Measurements from ENCODE around the gene CYB5R3.
"Not testable (repeated sequence)": the region's sequence is repeated elsewhere in the genome, so short reads cannot be mapped to it uniquely, and the experiment has no call there.

CYB5R3 gene

DNA sequence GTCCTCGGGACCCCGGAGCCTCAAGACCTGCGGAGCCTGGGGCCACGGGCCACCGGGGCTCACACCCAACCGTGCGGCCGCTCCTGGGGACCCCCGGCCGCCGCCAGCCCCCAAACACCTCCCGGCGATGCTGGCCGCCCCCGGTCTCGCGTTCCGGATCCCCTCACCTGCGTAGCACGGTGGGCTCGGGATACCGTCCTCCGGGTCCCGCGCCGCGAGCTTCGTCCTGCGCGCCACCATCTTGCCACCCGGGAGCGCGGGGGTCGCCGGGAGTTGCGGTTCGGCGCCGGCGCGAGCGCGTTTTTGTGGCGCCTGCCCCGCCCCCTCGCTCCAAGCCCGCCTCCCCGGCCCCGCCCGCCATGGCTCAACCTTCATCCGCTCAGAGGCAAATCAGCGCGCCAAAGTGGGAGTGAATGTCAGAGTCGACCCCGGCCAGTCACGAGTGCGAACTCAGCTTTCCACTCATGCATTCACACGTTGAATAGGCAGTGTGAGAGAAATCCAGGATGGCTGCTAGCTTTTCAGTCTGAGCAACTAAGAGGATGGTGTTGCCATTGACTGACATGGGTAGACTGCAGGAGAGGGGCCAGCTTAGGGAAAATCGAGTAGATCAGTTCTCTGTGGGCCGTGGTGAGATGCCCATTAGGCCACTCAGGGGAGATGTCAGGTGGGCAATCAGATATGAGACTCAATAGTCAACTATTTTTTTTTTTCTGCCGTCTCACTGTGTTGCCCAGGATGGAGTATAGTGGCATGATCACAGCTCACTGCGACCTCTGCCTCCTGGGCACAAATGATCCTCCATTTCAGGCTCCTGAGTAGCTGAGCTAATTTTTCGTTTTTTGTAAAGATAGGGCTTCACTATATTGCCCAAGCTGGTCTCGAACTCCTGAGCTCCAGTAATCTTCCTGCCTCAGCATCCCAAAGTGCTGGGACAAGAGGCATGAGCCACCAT, 67.2 kb downstream of the CYB5R3 start:
- no peaks in the 10 kb centered on the region for H3K9me3 ChIP-seq (ENCODE audit: control insufficient read depth, low read depth, low read length)
- no peaks in the 10 kb centered on the region for H3K27me3 ChIP-seq (ENCODE audit: control insufficient read depth, insufficient read depth, low read length)
- peaks cover 50% of the 10 kb centered on the region for H3K36me3 ChIP-seq (ENCODE audit: control insufficient read depth, low read depth, low read length)
- H3K9ac ChIP-seq (ENCODE audit: low read length): peak overlapping the region; percentile 85
- no peaks in the 10 kb centered on the region for H3K4me1 ChIP-seq (ENCODE audit: control insufficient read depth, low read depth, low read length)
- no peak overlapping the region for H3K27ac ChIP-seq (ENCODE audit: low read length)
- peak overlapping the region; percentile 70 for H3K4me3 ChIP-seq (ENCODE audit: low read length)

DNA sequence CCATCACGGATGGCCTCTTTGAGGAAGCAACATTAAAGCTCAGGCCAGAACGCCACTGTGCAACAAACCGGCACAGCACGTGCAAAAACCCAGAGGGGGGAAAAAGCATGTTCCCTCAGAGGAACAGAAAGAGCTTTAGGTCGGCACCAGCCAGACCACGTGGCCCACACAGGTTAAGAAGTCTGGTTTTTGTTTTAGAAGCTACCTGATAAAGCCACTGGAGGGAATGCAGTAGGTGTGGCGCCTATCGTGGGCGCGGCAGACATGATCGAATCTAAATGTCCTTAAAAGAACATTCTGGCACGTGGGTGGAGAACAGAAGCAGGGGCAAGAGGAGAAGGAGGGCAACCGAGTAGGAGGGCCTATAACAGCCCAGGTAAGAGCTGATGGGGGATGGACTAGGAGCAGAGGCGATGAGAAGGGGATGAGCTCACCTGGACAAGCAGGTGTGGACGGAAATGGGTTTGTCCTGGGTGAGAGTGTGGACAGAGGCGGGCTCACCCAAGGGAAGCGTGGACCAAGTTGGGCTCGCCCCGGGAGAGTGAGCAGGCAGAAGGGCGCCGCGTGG, 67.9 kb downstream of the CYB5R3 start:
- H3K36me3 ChIP-seq (ENCODE audit: control insufficient read depth, low read depth, low read length): peaks cover 43% of the 10 kb centered on the region
- not testable (repeated sequence) for H3K4me1 ChIP-seq (ENCODE audit: control insufficient read depth, low read depth, low read length); H3K27me3 ChIP-seq (ENCODE audit: control insufficient read depth, insufficient read depth, low read length); H3K27ac ChIP-seq (ENCODE audit: low read length); H3K9me3 ChIP-seq (ENCODE audit: control insufficient read depth, low read depth, low read length)
- peak overlapping the region; percentile 70 for H3K4me3 ChIP-seq (ENCODE audit: low read length)
- H3K9ac ChIP-seq (ENCODE audit: low read length): peak overlapping the region; percentile 85

DNA sequence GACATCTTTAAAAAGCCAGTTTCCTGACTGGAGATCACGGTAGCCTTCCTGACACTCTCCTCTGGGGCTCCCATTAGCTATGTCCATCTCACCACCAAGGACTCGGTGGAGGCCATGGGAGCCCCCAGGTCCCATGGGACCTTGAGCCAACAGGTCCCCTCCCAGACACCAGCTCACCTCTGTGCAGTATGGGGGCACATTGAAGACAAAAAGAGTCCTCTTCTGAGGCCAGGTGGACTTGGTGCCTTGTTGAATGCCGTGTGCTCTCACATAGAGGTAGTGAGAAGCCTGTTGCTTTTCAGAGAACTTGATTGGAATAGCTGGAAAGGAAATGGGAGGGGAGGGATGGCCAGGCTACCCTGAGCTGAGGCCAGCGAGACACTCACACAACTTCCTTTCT, 69.2 kb downstream of the CYB5R3 start:
- not testable (repeated sequence) for H3K9me3 ChIP-seq (ENCODE audit: control insufficient read depth, low read depth, low read length); H3K9ac ChIP-seq (ENCODE audit: low read length); H3K27ac ChIP-seq (ENCODE audit: low read length); H3K4me1 ChIP-seq (ENCODE audit: control insufficient read depth, low read depth, low read length); H3K4me3 ChIP-seq (ENCODE audit: low read length); H3K27me3 ChIP-seq (ENCODE audit: control insufficient read depth, insufficient read depth, low read length)
- peaks cover 30% of the 10 kb centered on the region for H3K36me3 ChIP-seq (ENCODE audit: control insufficient read depth, low read depth, low read length)

DNA sequence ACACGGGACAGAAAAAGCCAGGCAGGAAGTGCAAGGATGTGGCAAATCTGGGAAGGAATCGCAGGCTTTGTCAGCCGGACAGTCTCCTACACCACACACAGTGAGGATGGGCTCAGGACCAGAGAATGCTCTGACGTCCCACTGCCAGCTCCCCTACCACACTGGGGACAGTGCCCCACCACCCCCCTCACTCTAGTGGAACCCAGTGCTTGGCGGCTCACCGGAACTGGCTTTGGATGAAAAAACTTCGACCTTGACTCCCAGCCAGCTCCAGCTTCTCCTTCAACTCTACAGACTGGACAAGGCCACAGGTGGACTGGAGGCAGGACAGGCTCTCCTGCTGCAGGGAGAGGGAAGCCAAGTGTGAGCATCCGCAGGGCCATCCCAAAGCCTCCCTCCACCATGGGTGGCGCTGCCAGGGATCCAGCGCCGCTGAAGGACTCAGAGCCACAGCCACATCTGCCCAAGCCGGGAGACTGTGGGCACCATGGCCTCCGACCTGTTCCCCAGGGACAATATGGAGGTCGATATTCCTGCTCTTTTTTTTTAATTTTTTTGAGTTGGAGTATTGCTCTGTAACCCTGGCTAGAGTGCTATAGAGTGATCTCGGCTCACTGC, 71.5 kb downstream of the CYB5R3 start:
- Histone ChIP-seq H3K4me1 (ENCODE audit: control insufficient read depth, low read depth, low read length) (no peaks in the 10 kb centered on the region), H3K27me3 (ENCODE audit: control insufficient read depth, insufficient read depth, low read length) (no peaks in the 10 kb centered on the region), H3K4me3 (ENCODE audit: low read length) (no peak overlapping the region), H3K9me3 (ENCODE audit: control insufficient read depth, low read depth, low read length) (no peaks in the 10 kb centered on the region), H3K9ac (ENCODE audit: low read length) (no peak overlapping the region), H3K27ac (ENCODE audit: low read length) (no peak overlapping the region), H3K36me3 (ENCODE audit: control insufficient read depth, low read depth, low read length) (peaks cover 27% of the 10 kb centered on the region)

DNA sequence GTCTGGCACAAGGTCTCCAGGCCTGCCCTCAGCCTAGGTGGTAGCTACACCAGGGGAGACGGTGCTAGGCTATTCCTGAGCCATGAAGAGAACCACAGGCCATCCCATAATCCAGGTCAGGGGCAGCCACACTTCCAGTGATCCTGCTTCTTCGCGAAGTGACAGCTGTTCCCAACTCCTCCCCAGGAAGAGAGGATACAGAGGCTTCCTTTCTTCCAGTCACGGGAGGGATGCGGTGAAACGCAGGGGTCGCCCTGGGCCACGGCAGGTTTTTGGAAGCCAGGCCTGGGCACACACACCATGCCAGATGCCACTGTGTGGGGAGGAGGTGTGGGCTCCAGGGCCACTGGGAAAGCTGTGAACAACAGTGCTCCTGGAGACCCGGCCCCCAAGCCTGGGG, 72.1 kb downstream of the CYB5R3 start:
- not testable (repeated sequence) for H3K4me1 ChIP-seq (ENCODE audit: control insufficient read depth, low read depth, low read length); H3K27ac ChIP-seq (ENCODE audit: low read length); H3K4me3 ChIP-seq (ENCODE audit: low read length); H3K9me3 ChIP-seq (ENCODE audit: control insufficient read depth, low read depth, low read length); H3K27me3 ChIP-seq (ENCODE audit: control insufficient read depth, insufficient read depth, low read length); H3K9ac ChIP-seq (ENCODE audit: low read length)
- peaks cover 27% of the 10 kb centered on the region for H3K36me3 ChIP-seq (ENCODE audit: control insufficient read depth, low read depth, low read length)

DNA sequence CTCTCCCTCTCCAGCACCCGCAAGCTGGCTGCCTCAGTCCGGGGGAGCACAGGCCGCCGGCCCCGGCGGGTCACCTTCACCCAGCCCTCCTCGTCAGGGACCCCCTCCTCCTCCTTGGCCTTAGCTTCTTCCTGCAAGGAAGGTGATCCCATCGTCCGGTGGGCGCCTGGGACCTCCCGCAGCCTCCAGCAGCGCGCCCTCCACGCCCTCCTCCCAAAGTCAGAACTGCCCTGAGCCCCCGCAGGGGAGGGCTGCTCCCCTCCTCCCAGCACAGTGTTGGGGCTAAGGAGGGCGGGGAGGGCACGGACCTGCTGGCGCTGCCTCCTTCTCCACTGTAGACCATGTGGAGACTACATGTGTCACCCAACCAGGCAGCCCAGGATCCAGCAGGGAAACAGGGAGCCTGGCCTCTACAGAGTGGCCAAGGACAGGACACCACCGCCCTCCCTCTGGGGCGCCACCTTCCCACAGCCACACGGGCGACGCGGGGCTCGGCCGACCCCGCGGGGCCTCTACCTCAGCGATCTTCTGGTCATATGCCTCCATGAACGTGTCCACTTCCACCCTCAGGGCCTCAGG, 73.1 kb downstream of the CYB5R3 start:
- H3K4me3 ChIP-seq (ENCODE audit: low read length); H3K9me3 ChIP-seq (ENCODE audit: control insufficient read depth, low read depth, low read length); H3K9ac ChIP-seq (ENCODE audit: low read length); H3K27ac ChIP-seq (ENCODE audit: low read length); H3K27me3 ChIP-seq (ENCODE audit: control insufficient read depth, insufficient read depth, low read length); H3K4me1 ChIP-seq (ENCODE audit: control insufficient read depth, low read depth, low read length): not testable (repeated sequence)
- peaks cover 27% of the 10 kb centered on the region for H3K36me3 ChIP-seq (ENCODE audit: control insufficient read depth, low read depth, low read length)

DNA sequence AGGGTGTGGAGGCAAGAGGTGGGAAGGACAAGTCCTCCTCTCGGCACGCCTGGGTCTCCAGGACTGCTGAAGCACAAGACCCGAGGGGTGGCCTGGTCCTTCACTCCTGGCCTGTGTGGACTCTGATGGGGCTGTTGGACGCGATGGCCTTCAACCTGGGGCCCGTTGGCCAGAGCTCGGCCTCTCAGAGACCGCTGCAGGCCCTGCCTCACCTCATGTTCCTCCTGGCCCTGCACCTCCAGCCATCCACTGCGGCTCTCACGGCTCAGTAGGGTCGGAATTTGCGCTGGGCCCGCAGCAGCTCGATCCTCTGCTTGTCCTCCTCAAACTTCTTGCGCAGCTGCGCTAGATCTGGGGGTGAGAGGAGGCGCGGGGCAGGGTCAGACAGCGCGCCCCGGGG, 74.7 kb downstream of the CYB5R3 start:
- H3K9me3 ChIP-seq (ENCODE audit: control insufficient read depth, low read depth, low read length); H3K4me3 ChIP-seq (ENCODE audit: low read length); H3K4me1 ChIP-seq (ENCODE audit: control insufficient read depth, low read depth, low read length); H3K27me3 ChIP-seq (ENCODE audit: control insufficient read depth, insufficient read depth, low read length); H3K9ac ChIP-seq (ENCODE audit: low read length); H3K27ac ChIP-seq (ENCODE audit: low read length): not testable (repeated sequence)
- H3K36me3 ChIP-seq (ENCODE audit: control insufficient read depth, low read depth, low read length): peaks cover 24% of the 10 kb centered on the region

DNA sequence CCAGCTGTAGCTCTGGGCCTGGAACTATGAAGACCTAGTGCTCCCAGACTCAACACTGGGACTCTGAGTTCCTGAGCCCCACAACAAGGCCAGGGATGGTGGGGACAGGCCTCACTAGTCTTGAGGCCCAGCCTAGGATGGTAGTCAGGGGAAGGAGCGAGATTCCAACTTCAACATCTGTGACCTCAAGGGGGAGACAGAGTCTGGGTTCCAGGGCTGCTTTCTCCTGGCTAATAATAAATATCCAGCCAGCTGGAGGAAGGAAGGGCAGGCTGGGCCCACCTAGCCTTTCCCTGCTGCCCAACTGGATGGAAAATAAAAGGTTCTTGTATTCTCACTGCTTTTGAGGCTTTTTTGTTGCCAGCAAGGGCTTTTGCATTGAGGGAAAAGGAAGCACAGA, 75.1 kb downstream of the CYB5R3 start:
- not testable (repeated sequence) for H3K9ac ChIP-seq (ENCODE audit: low read length); H3K27me3 ChIP-seq (ENCODE audit: control insufficient read depth, insufficient read depth, low read length); H3K4me1 ChIP-seq (ENCODE audit: control insufficient read depth, low read depth, low read length); H3K9me3 ChIP-seq (ENCODE audit: control insufficient read depth, low read depth, low read length); H3K27ac ChIP-seq (ENCODE audit: low read length); H3K4me3 ChIP-seq (ENCODE audit: low read length)
- peaks cover 24% of the 10 kb centered on the region for H3K36me3 ChIP-seq (ENCODE audit: control insufficient read depth, low read depth, low read length)

DNA sequence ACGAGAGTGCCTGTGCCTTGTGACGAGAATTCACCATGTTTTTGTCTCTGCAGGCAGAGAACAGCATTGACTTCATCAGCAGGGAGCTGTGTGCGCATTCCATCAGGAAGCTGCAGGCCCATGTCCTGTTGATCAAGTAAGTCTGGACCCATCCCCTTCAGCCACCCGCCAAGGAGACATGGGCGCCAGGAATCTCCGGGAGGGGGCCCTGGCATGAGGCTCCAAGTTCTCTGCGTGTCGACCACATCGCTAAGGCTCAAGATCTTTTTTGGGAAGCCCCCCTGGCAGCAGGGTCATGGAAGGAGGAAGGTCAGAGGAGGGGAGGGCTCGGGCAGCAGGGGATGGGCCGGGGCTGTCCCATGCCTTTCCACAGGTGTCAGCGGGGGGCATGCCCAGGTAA, 78.1 kb downstream of the CYB5R3 start:
- not testable (repeated sequence) for H3K4me3 ChIP-seq (ENCODE audit: low read length); H3K36me3 ChIP-seq (ENCODE audit: control insufficient read depth, low read depth, low read length); H3K9me3 ChIP-seq (ENCODE audit: control insufficient read depth, low read depth, low read length); H3K4me1 ChIP-seq (ENCODE audit: control insufficient read depth, low read depth, low read length); H3K9ac ChIP-seq (ENCODE audit: low read length); H3K27me3 ChIP-seq (ENCODE audit: control insufficient read depth, insufficient read depth, low read length); H3K27ac ChIP-seq (ENCODE audit: low read length)

DNA sequence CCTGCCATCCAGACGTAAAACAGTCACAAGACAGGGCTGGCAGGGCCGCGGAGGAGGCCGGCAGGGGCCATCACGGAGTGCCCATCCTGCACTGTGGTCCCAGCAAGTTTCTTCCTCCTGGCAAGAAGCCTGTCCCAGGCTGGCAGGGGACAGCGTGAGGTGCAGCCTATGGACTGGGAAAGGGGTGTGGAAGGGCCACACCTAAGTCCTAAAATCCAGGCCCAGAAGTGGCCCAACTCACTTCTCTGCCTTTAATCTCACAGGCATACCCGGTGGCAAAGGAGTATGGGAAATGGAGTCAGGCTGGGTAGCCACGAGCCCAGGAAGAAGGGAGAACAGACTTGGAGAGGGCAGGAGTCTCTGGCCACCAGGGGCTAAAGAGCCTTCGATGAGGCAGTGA, 78.6 kb downstream of the CYB5R3 start:
- H3K36me3 ChIP-seq (ENCODE audit: control insufficient read depth, low read depth, low read length); H3K4me3 ChIP-seq (ENCODE audit: low read length); H3K27me3 ChIP-seq (ENCODE audit: control insufficient read depth, insufficient read depth, low read length); H3K4me1 ChIP-seq (ENCODE audit: control insufficient read depth, low read depth, low read length); H3K9ac ChIP-seq (ENCODE audit: low read length); H3K27ac ChIP-seq (ENCODE audit: low read length); H3K9me3 ChIP-seq (ENCODE audit: control insufficient read depth, low read depth, low read length): not testable (repeated sequence)

DNA sequence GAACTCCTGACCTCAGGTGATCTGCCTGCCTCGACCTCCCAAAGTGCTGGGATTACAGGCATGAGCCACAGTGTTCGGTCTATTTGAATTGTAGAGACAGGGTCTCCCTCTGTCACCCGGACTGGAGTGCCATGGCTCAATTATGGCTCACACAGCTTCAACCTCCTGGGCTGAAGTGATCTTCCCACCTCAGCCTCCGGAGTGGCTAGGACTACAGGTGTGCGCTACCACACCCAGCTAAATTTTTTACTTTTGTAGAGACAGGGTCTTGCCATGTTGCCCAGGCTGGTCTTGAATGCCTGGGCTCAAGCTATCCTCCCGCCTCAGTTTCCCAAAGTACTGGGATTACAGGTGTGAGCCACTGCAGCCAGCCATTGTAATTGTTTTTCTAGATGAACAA, 81.2 kb downstream of the CYB5R3 start:
- H3K9ac ChIP-seq (ENCODE audit: low read length); H3K27ac ChIP-seq (ENCODE audit: low read length); H3K4me3 ChIP-seq (ENCODE audit: low read length); H3K36me3 ChIP-seq (ENCODE audit: control insufficient read depth, low read depth, low read length); H3K4me1 ChIP-seq (ENCODE audit: control insufficient read depth, low read depth, low read length); H3K27me3 ChIP-seq (ENCODE audit: control insufficient read depth, insufficient read depth, low read length); H3K9me3 ChIP-seq (ENCODE audit: control insufficient read depth, low read depth, low read length): not testable (repeated sequence)
